Left lung (tissue), 10 donors: ENCODE data around the gene DLG5. TPM values are rescaled to one million over a fixed set of nuclear protein-coding genes. Genes with fewer than 3 reads are reported as not detected.
A peak's percentile ranks its signal among the peaks of the same experiment; 100 is the strongest.

ENCODE experiments used
- ATAC-seq: fragments of 200-7000 bp; cut with Tn5 transposase; one replicate; pipeline ENCODE4 v1.9.1; 2020; ENCODE audit warnings: moderate library complexity
- DNase-seq, 4 donors: peaks; one replicate each; pipeline ENCODE4 v3.0.0-alpha.2; 2013 to 2020
- H3K27ac ChIP-seq, 2 donors: fragments of 200-600 bp; sonication (generic) in 1 of 2; one replicate each; pipeline versions ENCODE4 v1.5.0 to v1.8.0; 2020 to 2021
- H3K27me3 ChIP-seq, 2 donors: fragments of 200-600 bp; sonication (generic) in 1 of 2; one replicate each; pipeline versions ENCODE4 v1.5.0 to v1.8.0; 2020 to 2021
- H3K36me3 ChIP-seq, 2 donors: fragments of 200-600 bp; sonication (generic) in 1 of 2; one replicate each; pipeline versions ENCODE4 v1.5.0 to v1.8.0; 2020 to 2021
- H3K4me1 ChIP-seq, 2 donors: fragments of 200-600 bp; one replicate each; pipeline ENCODE4 v1.8.0; 2021
- H3K4me3 ChIP-seq, 2 donors: fragments of 200-600 bp; sonication (generic) in 1 of 2; one replicate each; pipeline versions ENCODE4 v1.5.0 to v1.8.0; 2020 to 2021; ENCODE audit warnings: mild to moderate bottlenecking in 1 of 2
- H3K9me3 ChIP-seq, 2 donors: fragments of 200-600 bp; sonication (generic) in 1 of 2; one replicate each; pipeline versions ENCODE4 v1.5.0 to v1.8.0; 2020 to 2021
- CTCF ChIP-seq, 2 donors: fragments of 200-600 bp; sonication (generic) in 1 of 2; IDR thresholded peaks; one replicate each; pipeline versions ENCODE4 v1.5.0 to v1.8.0; 2021; ENCODE audit warnings: antibody characterized with exemption in 2 of 2
- intact Hi-C, 2 donors: fragments of 100-400 bp; cut with DNase I; formaldehyde crosslinking; loops; one replicate each; pipeline versions ENCODE4 v1.11.2 to v1.14.2; 2022
- polyA plus RNA-seq, 6 donors: library from polyadenylated mRNA; unstranded; fragments of 120-200 nt; gene quantifications; one replicate each; pipeline ENCODE4 v1.2.1, GENCODE V29; 2013; ENCODE audit not compliant: insufficient read length in 6 of 6
- total RNA-seq, 2 donors: library from RNA; stranded (reverse); fragmentation: NEBNext Ultra II Directional; extraction: Animal tissue kit (Norgen Biotek cat#: 25700); gene quantifications; one replicate each; pipeline ENCODE4 v1.2.1, GENCODE V29; 2021
- donor health status: DM: no; HTN: yes; CAD: no.
- donor health status: DM: no; HTN: no; CAD: no.

The DLG5 gene
- total and polyA plus RNA-seq, 8 donors: 17.0 to 53.4 (median 49.0) TPM

GRCh38 chr10:77823811-77824542 is 102.6 kb downstream of the DLG5 start:
- intact Hi-C loops: no loop called here
- TF ChIP-seq CTCF (IDR thresholded peaks at IDR 0.05): no peak
- ATAC-seq: no peak
- H3K27ac ChIP-seq: no peak overlapping the region
- no peaks in the 10 kb centered on the region for H3K9me3 ChIP-seq
- H3K27me3 ChIP-seq: no peaks in the 10 kb centered on the region
- H3K4me1 ChIP-seq: no peaks in the 10 kb centered on the region
- H3K4me3 ChIP-seq: no peak overlapping the region
- peaks cover 0 to 42% of the 10 kb centered on the region in 2 donors for H3K36me3 ChIP-seq
- peak in 1 of 4 donors; percentile 27 for DNase-seq

- peaks cover 0 to 63% of the 10 kb centered on the region in 2 donors for H3K36me3 ChIP-seq
- H3K4me1 ChIP-seq: no peaks in the 10 kb centered on the region
- no peaks in the 10 kb centered on the region for H3K27me3 ChIP-seq
- H3K27ac ChIP-seq: no peak overlapping the region
- no peak overlapping the region for H3K4me3 ChIP-seq
- TF ChIP-seq CTCF (IDR thresholded peaks at IDR 0.05): no peak
- no peaks in the 10 kb centered on the region for H3K9me3 ChIP-seq
- no peak for ATAC-seq
- DNase-seq: no peak
- intact Hi-C loops: no loop called here
Observed at GRCh38 chr10:77821551-77821950, 105.0 kb downstream of the DLG5 start.

- intact Hi-C loops: no loop called here
- DNase-seq: no peak
- no peak for TF ChIP-seq CTCF (IDR thresholded peaks at IDR 0.05)
- Histone ChIP-seq H3K4me3 (no peak overlapping the region), H3K27me3 (no peaks in the 10 kb centered on the region), H3K36me3 (peaks cover 0 to 63% of the 10 kb centered on the region in 2 donors), H3K4me1 (no peaks in the 10 kb centered on the region), H3K27ac (no peak overlapping the region), H3K9me3 (no peaks in the 10 kb centered on the region)
- no peak for ATAC-seq
Observed at GRCh38 chr10:77821036-77821435, 105.5 kb downstream of the DLG5 start.

- no peaks in the 10 kb centered on the region for H3K27me3 ChIP-seq
- H3K4me3 ChIP-seq: no peak overlapping the region
- no peaks in the 10 kb centered on the region for H3K9me3 ChIP-seq
- no peak for DNase-seq
- TF ChIP-seq CTCF (IDR thresholded peaks at IDR 0.05): no peak
- ATAC-seq: no peak
- no peak overlapping the region for H3K27ac ChIP-seq
- intact Hi-C loops: no loop called here
- peaks cover 0 to 65% of the 10 kb centered on the region in 2 donors for H3K36me3 ChIP-seq
- no peaks in the 10 kb centered on the region for H3K4me1 ChIP-seq
Observed at GRCh38 chr10:77820349-77820748, 106.2 kb downstream of the DLG5 start.

- no peaks in the 10 kb centered on the region for H3K4me1 ChIP-seq
- H3K27ac ChIP-seq: no peak overlapping the region
- H3K4me3 ChIP-seq: no peak overlapping the region
- DNase-seq (peak in 1 of 4 donors; percentile 67), ATAC-seq (no peak)
- H3K36me3 ChIP-seq: peaks cover 0 to 68% of the 10 kb centered on the region in 2 donors
- intact Hi-C loops: no loop called here
- TF ChIP-seq CTCF (IDR thresholded peaks at IDR 0.05): no peak
- no peaks in the 10 kb centered on the region for H3K9me3 ChIP-seq
- no peaks in the 10 kb centered on the region for H3K27me3 ChIP-seq
Observed at GRCh38 chr10:77819210-77820112, 107.1 kb downstream of the DLG5 start.
